GM04503 (cell line): ENCODE results near the gene PLPP1.

Source experiments
- DNase-seq: peaks from one replicate; pipeline ENCODE4 v3.0.0-alpha.2; 2012; ENCODE audit warnings: low read depth

The PLPP1 gene

DNA sequence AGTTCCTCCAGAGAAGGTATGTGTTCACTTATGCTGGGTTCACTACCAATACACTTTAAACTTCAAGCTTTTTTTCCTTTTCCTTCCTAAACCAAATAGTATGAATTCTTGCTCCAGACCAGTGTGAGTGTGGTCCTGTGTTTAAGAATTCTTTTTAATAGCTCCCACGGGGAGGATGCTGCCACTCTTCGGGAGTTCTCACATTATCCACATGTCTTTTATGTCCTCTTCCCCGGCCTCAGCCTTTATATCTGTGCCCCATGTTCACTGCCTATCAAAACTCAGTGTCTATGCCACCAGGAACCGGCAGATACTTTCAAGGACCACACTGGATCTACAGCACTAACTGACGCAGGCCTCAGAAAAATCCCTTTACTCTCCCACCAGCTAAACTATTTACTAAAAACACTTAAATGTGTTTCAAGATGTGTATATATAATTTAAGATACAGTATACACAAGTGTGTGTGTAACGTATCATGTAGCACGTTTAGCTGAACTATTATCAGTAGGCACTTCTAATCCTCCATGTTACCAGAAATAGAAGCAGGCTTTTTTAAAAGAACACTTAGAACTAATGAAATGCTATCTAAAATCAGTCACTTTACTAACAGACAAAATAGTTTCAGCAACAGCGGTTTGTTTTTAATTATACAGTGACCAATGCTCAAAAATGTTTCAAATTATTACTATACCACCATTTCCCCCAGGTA, 88.0 kb downstream of the PLPP1 start:
- DNase-seq: no peak

- no peak for DNase-seq
Observed at GRCh38 chr5:55445791-55446190, 89.0 kb downstream of the PLPP1 start.

- no peak for DNase-seq
Observed at GRCh38 chr5:55441954-55442353, 92.8 kb downstream of the PLPP1 start.

- DNase-seq: no peak
Observed at GRCh38 chr5:55441107-55441771, 93.5 kb downstream of the PLPP1 start.

DNA sequence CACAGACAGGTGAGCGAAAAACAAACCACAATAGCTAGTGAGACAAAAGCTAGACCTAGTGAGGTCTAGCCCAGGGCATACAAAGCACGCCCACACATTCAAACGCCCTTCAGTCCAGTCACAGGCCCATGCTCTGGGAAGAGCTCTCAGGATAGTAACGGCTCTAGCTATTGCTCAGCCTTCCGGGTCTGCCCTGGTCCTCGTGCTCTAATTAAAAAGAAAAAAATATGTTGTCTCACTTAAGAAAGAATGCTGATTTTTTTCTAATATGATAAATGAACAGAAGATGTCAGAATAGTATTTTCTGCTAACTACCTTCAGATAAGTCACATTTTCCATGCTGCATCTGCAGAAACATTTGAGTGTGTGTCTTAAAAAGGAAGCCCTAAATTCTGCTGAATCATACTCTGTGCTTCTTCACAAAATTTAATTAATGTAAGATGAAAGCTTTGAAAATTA, 94.5 kb downstream of the PLPP1 start:
- DNase-seq: no peak

- DNase-seq: no peak
Observed at GRCh38 chr5:55438998-55439397, 95.8 kb downstream of the PLPP1 start.

- DNase-seq: no peak
Observed at GRCh38 chr5:55437859-55438206, 96.9 kb downstream of the PLPP1 start.

DNA sequence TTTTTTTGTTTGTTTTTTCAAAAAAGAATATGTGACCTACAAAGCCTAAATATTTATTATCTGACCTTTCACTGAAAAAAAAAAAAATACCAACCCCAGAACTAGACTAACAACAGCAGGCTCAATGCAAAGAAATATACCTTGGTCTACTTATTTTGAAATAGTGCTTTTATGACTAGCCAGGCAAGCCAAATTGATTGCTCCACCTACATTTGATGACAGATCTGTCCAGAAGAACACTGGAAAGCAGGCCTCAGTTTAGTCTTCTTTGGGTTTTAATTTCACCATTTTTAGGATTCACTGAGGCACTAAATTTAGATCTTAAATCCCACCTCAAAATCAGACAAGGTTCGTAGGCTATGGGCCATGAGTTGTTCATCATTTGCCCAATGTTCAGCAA, 97.3 kb downstream of the PLPP1 start:
- DNase-seq: no peak

DNA sequence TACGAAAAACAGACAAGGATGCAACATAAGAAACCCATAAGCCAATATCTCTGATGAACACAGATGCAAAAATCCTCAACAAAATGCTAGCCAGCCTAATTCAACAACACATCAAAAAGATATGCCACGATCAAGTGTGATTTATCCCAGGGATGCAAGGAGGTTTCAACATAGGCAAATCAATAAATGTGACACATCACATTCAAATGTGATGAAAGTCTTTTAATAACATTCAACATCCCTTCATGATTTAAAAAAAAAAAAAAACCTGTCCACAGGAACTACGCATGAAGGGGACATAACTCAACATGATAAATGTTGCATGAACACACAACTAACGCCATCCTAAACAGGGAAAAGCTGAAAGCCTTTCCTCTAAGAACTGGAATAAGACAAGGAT, 102.2 kb downstream of the PLPP1 start:
- no peak for DNase-seq

DNA sequence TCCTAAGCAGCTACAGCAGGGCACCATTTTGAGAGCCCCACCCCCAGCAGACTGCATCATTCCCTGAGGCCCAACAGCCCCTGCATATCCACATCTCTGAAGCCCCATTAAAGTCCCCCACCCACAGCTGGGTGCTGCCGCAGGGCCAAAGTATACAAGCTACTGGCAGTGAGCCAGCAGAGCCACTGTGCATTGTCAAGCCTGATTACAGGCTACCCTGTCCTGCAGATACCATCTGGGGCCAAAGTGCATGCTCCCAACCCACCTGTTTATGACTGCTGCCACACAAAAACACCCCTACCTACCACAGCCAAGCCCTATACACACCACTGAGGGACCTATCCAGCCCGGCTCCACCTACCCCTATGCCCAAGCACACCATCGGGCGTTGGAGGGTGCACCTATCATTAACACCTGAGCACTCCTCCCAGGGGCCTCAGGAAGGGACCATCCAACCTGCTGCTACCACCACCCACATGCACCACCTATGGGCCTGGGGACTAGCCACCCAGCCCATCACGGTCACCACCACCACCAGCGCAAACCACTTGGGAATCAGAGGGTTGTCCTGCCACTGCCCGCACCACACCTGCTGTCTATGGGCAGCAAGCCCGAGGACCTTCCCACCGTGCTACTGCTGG, 105.0 kb downstream of the PLPP1 start:
- no peak for DNase-seq

DNA sequence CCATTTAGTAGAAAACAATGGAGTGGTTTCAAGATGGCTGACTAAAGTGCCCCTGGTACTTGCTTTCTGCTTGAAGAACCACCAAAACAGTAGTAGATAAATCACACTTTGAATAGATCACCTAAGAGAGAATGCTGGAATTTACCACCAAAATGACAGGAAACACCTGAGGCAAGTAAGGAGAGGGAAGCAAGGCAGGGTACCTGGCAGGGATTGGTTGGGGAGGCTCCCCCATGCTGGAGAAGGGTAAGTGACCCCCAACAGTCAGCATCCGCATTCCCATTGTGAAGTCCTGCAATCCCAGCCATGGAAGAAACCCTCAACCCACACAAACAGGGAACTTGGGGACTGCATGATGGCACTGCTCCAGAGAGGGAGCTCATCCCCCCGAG, 105.5 kb downstream of the PLPP1 start:
- no peak for DNase-seq

DNA sequence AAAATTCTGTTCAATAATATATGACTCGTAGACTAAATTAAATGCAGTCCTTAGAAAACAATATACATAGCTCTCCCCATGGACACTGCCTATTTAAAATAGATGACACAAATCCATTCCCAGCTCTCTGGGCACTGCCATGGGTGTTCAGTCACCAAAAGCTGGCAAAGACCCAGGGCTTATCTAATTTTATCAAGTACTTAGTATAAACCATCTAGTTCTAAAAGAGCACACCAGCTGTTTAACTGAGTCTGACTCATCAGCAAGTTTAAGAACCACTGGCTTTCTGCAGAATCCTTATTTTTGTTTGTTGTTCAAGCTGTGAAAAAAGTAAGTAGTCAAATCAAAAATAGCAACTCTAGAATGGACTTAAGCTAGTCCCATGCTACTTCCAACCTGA, 107.6 kb downstream of the PLPP1 start:
- no peak for DNase-seq

- no peak for DNase-seq
Observed at GRCh38 chr5:55426455-55426854, 108.3 kb downstream of the PLPP1 start.

DNA sequence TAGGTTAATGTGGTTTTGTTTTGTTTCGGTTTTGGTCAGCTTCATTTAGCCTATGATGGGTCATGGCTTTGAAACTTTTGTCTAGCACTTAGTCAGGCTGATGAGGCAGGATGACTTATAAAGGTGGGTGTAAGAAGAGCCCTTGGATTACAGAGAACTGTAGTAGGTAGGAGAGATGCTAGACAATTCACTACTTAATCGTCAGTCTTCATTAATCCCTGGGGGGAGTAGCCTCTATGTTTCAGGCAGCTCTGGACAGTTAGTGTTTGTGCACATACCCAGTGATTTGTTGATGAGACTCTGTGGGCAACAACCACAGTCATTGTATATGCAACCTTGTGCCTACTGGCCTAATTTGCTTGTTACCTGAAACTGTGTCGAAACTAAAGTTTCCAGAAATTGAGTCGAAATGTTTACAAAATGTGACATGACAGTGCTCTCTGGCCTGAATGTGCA, 113.7 kb downstream of the PLPP1 start:
- DNase-seq: no peak

DNA sequence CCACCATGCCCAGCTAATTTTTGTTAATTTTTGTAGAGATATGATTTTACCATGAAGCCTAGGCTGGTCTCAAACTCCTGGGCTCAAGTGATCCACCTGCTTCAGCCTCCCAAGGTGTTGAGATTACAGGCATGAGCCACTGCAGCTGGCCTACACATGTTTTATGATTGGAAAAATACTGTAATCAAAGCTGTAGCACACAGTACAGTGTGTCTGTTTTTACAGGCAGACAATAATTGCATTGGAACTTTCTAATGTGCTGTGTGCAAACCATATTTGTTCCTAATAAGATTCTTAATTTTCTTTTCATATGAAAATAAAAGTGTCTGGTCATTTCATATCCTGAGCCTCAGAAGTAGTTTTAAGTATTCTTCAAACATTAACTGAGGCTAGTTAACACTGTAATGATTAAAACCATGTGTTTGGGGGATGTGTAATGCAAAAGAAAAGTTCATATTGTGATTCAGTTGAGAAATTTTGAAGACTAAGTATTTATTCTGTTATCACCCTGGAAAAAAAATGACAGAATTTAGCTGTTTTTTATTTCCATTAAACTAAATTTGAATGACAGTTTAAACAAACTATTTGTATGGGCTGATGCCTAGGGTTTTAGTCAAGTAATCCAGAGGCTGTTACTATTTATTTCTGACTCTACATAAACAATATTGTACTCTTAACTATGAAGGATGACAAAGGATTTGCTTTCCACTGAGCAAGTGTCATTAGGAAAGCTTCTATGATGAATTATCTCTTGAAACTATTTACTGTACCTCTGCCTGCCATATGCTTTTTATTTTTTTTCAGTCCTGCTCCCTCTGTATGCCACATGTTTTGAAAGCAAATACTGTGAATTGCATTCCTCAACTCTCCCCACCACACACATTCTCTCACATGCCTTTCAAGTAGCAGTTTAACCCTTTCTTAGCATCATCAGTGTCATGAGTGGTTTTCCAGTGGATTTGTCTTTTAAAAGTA, 115.5 kb downstream of the PLPP1 start:
- peak; percentile 87 for DNase-seq

- no peak for DNase-seq
Observed at GRCh38 chr5:55416306-55416705, 118.5 kb downstream of the PLPP1 start.

DNA sequence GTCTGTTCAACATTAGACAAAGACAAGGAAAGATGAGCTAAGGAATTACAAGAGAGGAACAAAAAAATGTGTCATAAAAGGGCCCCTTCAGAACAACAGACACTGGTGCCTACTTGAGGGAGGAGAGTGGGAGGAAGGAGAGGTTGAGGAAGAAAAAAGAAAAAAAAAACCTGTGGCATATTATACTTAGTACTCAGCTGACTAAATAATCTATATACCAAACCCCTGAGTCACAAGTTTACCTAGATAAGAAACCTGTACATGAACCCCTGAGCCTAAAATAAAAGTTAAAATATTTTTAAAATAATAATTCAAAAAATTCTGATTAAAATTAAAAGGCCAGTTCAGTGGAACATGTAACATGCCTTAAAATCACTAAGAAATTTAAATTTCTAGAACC, 119.7 kb downstream of the PLPP1 start:
- no peak for DNase-seq

GRCh38 chr5:55413644-55414043, 121.1 kb downstream of the PLPP1 start:
- no peak for DNase-seq

GRCh38 chr5:55411876-55412275, 122.9 kb downstream of the PLPP1 start:
- no peak for DNase-seq

GRCh38 chr5:55410845-55411244, 123.9 kb downstream of the PLPP1 start:
- DNase-seq: no peak

- no peak for DNase-seq
Observed at GRCh38 chr5:55409775-55410174, 125.0 kb downstream of the PLPP1 start.

DNA sequence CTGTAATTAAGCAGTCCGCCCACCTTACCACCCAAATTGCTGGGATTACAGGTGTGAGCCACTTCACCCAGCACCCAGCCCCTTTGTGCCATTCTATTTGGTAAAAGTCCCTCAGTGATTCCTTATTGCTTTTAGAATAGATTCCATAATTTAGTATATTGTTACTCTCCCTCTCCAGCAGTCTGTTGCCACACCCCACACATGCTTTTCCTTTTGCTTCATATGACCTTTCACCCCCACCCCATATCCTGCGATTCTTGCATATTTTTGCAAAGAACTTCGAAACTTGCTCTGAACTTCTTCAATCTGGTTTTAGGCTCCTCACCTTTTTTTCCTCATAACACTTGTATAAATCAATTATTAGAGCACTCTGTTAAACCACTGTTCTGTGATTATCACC, 126.8 kb downstream of the PLPP1 start:
- DNase-seq: no peak
